GM12891 (cell line): ENCODE results near the gene PDIA5.

ENCODE experiments used
- DNase-seq: peaks from one replicate; pipeline ENCODE4 v3.0.0; 2011; ENCODE audit warnings: low spot score; ENCODE audit not compliant: insufficient read length
- FAIRE-seq: peaks from 2 replicates; lab custom pipeline; 2011; peaks lifted over from hg19 to GRCh38; lab: Jason Lieb, UNC
- PAX5 ChIP-seq: IDR thresholded peaks from 2 replicates; pipeline ENCODE4 v1.6.1; 2011; ENCODE audit warnings: low read length, moderate library complexity, mild to moderate bottlenecking; ENCODE audit not compliant: insufficient read depth, severe bottlenecking
- POLR2A ChIP-seq: IDR thresholded peaks from 2 replicates; pipeline ENCODE4 v1.6.1; 2011; ENCODE audit warnings: low read depth, low read length, control low read depth
- POLR2AphosphoS5 ChIP-seq: IDR thresholded peaks from 2 replicates; pipeline ENCODE4 v1.6.1; 2011; ENCODE audit warnings: low read depth, low read length, control low read depth
- POU2F2 ChIP-seq: IDR thresholded peaks from 2 replicates; pipeline ENCODE4 v1.6.1; 2011; ENCODE audit warnings: low read depth, mild to moderate bottlenecking, control low read depth, low read length, moderate library complexity
- SPI1 ChIP-seq: IDR thresholded peaks from 2 replicates; pipeline ENCODE4 v1.6.1; 2011; ENCODE audit warnings: low read depth, low read length, control low read depth
- TAF1 ChIP-seq: IDR thresholded peaks from 2 replicates; pipeline ENCODE4 v1.6.1; 2011; ENCODE audit warnings: low read depth, low read length, control low read depth

Gene PDIA5

DNA sequence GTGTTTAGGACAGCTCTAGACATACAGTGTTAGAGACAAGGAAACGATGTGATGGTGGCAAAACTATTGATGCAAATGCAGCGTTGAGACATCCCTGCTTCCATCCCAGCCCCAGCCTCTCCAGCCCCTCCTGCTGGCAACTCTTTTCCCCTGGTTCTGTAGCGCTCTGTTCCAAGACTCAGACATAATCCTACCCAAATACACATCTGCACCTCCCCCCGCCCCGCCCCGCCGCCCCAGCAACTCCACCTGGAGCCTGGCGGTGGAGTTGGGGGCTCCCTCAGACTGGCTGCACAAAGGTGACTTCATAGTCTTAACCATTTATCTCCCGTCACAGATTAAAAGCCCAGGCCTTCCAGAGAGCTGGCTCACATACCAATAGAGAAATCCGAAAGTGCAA, 127.7 kb downstream of the PDIA5 start:
- no peak for TF ChIP-seq POLR2AphosphoS5
- no peak for TF ChIP-seq TAF1
- no peak for TF ChIP-seq PAX5
- TF ChIP-seq POU2F2 = no peak
- no peak for TF ChIP-seq SPI1
- no peak for DNase-seq
- no peak for FAIRE-seq

DNA sequence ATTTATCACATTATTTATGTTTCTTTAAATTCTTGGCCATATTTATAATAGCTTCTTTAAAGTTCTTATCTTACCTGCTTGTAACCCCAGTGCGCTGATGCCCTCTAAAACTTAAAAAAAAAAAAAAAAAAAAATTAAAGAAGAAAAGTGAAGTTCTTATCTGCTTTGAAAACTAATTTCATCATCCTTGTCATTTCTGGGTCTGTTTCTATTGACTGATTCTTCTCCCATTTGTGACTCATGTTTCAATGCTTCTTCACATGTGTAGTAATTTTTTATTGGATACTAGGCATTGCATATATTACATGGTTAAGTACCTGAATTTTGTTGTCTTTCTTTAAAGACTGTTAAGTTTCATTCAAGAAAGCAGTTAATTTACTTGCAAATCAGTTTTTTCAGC, 131.5 kb downstream of the PDIA5 start:
- TF ChIP-seq PAX5 = no peak
- TF ChIP-seq POLR2A = no peak
- TF ChIP-seq SPI1 = no peak
- no peak for TF ChIP-seq POU2F2
- TF ChIP-seq POLR2AphosphoS5 = no peak
- TF ChIP-seq TAF1 = no peak
- FAIRE-seq = no peak

DNA sequence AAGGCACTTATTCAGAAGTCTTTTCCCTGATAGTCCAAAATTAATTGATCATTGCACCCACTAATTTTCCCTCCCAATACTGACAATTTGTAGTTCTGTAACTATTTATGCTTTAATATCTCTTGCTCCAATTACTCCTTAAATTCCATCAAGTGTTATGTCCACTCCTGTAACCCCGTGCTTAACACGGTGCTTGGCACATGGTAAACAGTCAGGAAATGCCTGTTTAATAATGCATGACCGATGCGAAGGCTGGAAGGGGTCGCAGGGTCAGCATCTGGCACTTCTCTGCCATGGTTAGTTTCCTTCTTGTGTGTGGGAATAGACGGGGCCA, 134.4 kb downstream of the PDIA5 start:
- FAIRE-seq = no peak
- TF ChIP-seq PAX5 (no peak), SPI1 (no peak), POLR2A (no peak), POLR2AphosphoS5 (no peak), POU2F2 (no peak), TAF1 (no peak)
- DNase-seq = no peak

More for the DNA sequence above, 131.5 kb downstream of the PDIA5 start:
- no peak for DNase-seq

DNA sequence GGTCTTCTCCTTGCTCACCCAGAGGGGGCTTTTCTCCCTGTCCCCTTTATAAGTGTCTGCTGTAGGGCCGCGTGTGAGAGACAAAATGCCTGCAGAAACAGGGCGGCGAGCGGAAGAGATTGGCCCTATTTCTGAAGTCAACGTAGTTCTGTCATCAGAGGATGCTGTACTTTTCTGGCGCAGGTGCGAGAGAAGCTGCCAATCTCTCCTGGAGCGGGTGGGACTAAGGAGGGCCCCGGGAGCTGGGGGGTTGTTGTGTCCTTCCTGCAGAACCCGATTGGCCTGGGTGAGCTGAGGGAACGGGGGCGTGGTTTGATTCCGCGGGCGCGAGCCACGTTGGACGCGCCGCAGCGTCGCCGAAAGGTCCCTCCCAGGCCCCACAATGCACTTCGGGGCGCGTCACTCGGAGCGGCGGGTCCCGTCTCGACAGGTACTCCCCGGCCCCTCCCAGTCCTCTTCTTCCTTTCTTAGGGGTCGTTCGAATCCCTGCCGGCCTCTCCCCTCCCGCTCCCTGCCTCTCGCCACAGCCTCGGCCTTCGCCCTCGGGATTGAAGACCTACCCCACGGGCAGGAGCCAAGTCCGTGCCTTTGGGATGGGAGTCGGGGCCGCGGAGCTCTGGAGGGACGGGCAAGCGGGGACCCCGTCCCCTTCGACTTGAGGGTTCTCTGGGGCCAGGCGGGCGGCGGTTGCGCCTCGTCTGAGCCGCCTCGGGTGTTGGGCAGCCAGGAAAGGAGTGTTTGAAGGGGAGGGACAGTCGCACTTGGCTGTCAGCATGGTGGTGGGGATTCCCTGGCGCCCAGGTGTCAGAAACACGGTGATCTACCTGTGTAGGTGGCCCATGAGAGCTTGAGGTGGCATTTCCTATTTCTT, 135.0 kb downstream of the PDIA5 start, which contains the start of gene SEC22A:
Gene SEC22A (plus strand): TSS at position 387 of the 871 bp plus-strand sequence. CDS start 7,275 bp downstream, outside the sequence.
- TF ChIP-seq PAX5 = no peak
- TF ChIP-seq POU2F2 = peak; percentile 68; the same call in 1 of the 2 replicates
- TF ChIP-seq TAF1 = peak; percentile 57; the same call in 1 of the 2 replicates
- TF ChIP-seq POLR2A = peak; percentile 87
- TF ChIP-seq POLR2AphosphoS5 = peak; percentile 83
- TF ChIP-seq SPI1 = no peak
- FAIRE-seq (peak; percentile 98), DNase-seq (peak; percentile 82)

DNA sequence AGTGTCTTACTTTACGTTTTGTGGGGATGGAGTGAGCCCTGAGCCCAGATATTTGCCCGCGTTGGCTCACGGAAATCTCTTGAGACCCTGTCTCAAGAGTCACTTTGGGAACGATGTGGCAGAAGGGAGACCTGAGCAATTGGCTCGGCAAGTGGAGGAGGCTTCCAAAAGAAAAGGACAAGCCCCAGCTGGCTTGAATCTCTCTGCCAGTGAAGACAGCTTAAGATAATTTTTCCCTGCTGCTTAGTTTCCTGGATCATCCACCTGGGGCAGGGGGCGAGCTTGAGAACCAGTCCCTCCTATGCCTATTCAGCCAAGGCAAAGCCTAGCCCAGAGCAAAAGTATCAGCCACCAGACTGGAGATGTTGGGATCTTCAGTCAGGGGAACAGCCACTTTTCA, 135.6 kb downstream of the PDIA5 start:
- FAIRE-seq = peak; percentile 66
- no peak for DNase-seq
- no peak for TF ChIP-seq POLR2AphosphoS5
- TF ChIP-seq POU2F2 = no peak
- no peak for TF ChIP-seq POLR2A
- TF ChIP-seq SPI1 = no peak
- TF ChIP-seq TAF1 = no peak
- no peak for TF ChIP-seq PAX5
